ENCODE data around the gene HIP1R. TPM values are rescaled to one million over a fixed set of nuclear protein-coding genes. Genes with fewer than 3 reads are reported as not detected.

HIP1R gene
- total RNA-seq, 1 donor from 2014 or later: 28.2 TPM

- intact Hi-C loops (cut with DNase I): no loop called here
- Histone ChIP-seq H3K27me3 (ENCODE audit: low read depth) (no peaks in the 10 kb centered on the region), H3K27ac (no peak overlapping the region), H3K36me3 (no peaks in the 10 kb centered on the region), H3K4me1 (no peaks in the 10 kb centered on the region), H3K4me3 (no peak overlapping the region), H3K9me3 (no peaks in the 10 kb centered on the region)
- TF ChIP-seq CTCF (IDR thresholded peaks at IDR 0.05): no peak
- ATAC-seq: no peak
- DNase-seq: no peak
Measured at GRCh38 chr12:122807651-122808050, 27.6 kb upstream of the HIP1R start.

DNA sequence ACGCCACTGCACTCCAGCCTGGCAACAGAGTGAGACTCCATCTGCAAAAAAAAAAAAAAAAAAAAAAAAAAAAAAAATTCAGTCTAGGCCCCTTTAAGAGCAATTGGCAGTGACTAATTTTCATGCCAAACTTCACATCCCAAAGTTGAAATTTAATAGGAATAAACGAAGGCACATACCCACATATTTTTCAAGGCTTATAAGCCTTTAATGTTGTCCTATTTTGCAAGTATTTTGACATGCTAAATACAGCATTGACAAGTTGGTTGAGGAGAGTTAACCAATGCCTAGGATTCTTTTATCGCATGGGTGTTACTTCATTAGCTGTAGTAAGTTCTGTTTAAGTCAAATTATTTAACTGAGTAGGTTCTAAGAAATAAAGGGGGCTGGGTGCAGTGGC lies 23.5 kb upstream of the HIP1R start:
- no peak for DNase-seq
- H3K4me1 ChIP-seq: no peaks in the 10 kb centered on the region
- no peaks in the 10 kb centered on the region for H3K36me3 ChIP-seq
- no peak overlapping the region for H3K27ac ChIP-seq
- no peaks in the 10 kb centered on the region for H3K9me3 ChIP-seq
- no peak for ATAC-seq
- H3K4me3 ChIP-seq: no peak overlapping the region
- H3K27me3 ChIP-seq (ENCODE audit: low read depth): no peaks in the 10 kb centered on the region
- intact Hi-C loops (cut with DNase I): no loop called here
- no peak for TF ChIP-seq CTCF (IDR thresholded peaks at IDR 0.05)

DNA sequence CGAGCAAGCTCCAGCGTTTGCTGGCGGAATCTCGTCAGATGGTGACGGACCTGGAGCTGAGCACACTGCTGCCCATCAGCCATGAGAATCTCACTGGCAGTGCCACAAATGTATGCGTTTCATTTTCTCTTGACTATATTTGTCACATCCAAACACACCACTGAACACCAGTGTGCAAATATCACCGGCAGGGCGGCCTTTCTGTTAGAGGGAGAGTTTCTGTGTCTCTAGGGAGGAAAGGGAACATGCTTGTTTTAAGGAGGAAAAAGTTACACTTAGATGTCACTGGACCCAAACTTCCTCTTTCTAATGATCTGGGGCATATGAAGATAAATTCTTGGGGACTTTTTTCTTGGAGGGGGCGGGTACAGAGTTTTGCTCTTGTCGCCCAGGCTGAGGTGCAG lies 21.9 kb upstream of the HIP1R start:
- Histone ChIP-seq H3K9me3 (no peaks in the 10 kb centered on the region), H3K27ac (no peak overlapping the region), H3K27me3 (ENCODE audit: low read depth) (no peaks in the 10 kb centered on the region), H3K4me3 (no peak overlapping the region), H3K4me1 (no peaks in the 10 kb centered on the region), H3K36me3 (no peaks in the 10 kb centered on the region)
- TF ChIP-seq CTCF (IDR thresholded peaks at IDR 0.05): no peak
- DNase-seq: no peak
- no peak for ATAC-seq
- intact Hi-C loops (cut with DNase I): no loop called here

DNA sequence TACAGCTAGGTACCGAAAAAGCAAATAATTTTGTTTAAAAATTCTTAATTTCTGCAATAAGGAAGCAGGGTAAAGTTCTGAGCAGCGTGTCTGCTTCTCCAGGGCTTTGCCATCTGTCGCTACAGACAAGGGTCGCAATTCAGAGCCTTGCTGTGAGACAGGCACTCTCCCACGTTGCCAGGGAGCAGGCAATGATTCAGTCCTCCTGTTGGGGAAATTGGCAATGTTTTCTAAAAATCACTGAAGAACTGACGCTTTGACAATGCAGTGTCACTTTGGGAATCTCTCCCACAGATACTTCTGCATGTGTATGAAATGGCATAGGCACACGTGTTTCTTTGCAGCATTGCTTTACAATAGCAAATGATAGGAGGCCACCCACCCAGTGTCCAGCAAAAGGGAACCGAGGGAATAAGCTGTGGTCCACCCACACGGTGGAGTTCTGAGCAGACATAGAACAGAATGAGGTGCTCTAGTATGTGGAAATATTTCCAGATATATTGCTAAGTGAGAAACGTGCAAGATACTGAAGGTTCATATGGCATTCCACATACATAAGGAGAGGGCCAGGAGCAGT lies 16.0 kb upstream of the HIP1R start:
- H3K4me1 ChIP-seq: no peaks in the 10 kb centered on the region
- TF ChIP-seq CTCF (IDR thresholded peaks at IDR 0.05): no peak
- no peaks in the 10 kb centered on the region for H3K9me3 ChIP-seq
- H3K27ac ChIP-seq: no peak overlapping the region
- intact Hi-C loops (cut with DNase I): no loop called here
- DNase-seq: no peak
- H3K27me3 ChIP-seq (ENCODE audit: low read depth): no peaks in the 10 kb centered on the region
- no peak overlapping the region for H3K4me3 ChIP-seq
- ATAC-seq: no peak
- H3K36me3 ChIP-seq: no peaks in the 10 kb centered on the region

DNA sequence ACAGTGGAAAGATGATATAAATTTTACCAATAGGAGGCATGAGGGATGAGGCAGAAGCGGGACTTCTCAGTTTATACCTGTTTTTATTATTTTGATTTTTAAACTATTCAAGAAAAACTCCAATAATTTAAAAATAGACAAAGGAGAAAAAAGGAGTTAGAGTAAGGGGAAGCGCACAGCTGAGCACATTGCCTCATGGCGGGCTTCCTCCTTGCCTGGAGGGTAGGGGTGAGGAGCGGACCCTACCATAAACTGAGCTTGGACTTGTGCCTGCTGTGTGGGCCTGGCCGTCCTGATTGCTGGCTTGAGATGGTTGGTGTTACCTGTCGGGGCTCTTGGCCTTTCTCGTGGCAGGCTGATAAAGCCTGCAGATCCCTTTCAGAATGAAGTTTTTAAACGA lies 15.1 kb upstream of the HIP1R start:
- DNase-seq (no peak), ATAC-seq (no peak)
- Histone ChIP-seq H3K4me3 (no peak overlapping the region), H3K9me3 (no peaks in the 10 kb centered on the region), H3K27ac (no peak overlapping the region), H3K36me3 (no peaks in the 10 kb centered on the region), H3K4me1 (no peaks in the 10 kb centered on the region), H3K27me3 (ENCODE audit: low read depth) (no peaks in the 10 kb centered on the region)
- intact Hi-C loops (cut with DNase I): no loop called here
- TF ChIP-seq CTCF (IDR thresholded peaks at IDR 0.05): no peak

GRCh38 chr12:122820838-122821271 lies 14.4 kb upstream of the HIP1R start:
- no peak overlapping the region for H3K27ac ChIP-seq
- no peak for ATAC-seq
- intact Hi-C loops (cut with DNase I): no loop called here
- TF ChIP-seq CTCF (IDR thresholded peaks at IDR 0.05): no peak
- DNase-seq: no peak
- H3K4me3 ChIP-seq: no peak overlapping the region
- H3K9me3 ChIP-seq: no peaks in the 10 kb centered on the region
- no peaks in the 10 kb centered on the region for H3K36me3 ChIP-seq
- no peaks in the 10 kb centered on the region for H3K27me3 ChIP-seq (ENCODE audit: low read depth)
- no peaks in the 10 kb centered on the region for H3K4me1 ChIP-seq

All from lower lobe of right lung (tissue), 2 donors.